HG02588 (cell line): ENCODE measurements around the gene BOLL.
"Not testable (repeated sequence)": the region's sequence is repeated elsewhere in the genome, so short reads cannot be mapped to it uniquely, and the experiment has no call there.

ENCODE experiments used
- ATAC-seq: cut with Tn5 transposase; IDR thresholded peaks from one replicate; pipeline ENCODE4 v1.9.1; 2021; ENCODE audit warnings: mild to moderate bottlenecking, moderate library complexity; ENCODE audit not compliant: unreplicated experiment

Gene BOLL

DNA sequence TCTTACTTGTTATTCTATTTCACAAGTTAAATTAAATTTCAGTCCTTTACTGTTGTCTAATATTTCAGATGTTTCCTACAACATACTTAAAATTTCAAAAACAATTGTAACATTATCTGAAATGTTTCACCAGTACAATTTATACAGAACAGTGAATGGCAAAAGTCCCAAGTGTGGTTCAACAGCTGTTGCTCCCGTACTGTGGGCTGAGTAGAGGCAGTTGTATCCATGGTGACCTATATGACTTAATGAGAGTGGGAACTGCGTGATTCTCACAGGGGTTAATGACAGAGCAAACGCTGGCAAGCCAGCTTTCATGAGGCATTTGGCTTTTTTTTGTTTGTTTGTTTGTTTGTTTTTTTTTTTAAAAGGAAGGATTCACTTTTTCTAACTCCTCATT, 13.9 kb upstream of the BOLL start:
- no peak for ATAC-seq

DNA sequence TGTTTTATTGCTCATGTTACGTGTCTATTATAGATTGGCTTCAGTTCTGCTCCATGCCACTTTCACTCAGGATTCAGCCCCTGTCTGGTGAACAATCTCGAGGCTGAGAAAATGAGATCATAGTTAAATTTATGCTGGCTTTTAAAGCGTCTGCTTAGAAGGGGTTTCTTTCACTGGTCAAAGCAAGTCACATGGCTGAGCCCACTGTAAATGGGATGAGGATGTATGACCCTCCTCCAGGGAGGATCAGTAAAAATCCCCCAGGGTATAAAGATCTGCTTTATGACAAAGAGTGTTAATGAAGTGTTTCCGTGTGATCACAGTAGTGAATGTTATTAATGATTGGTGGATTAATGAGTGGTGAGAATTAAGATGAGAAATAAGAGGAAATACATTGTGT, 13.1 kb upstream of the BOLL start:
- no peak for ATAC-seq

DNA sequence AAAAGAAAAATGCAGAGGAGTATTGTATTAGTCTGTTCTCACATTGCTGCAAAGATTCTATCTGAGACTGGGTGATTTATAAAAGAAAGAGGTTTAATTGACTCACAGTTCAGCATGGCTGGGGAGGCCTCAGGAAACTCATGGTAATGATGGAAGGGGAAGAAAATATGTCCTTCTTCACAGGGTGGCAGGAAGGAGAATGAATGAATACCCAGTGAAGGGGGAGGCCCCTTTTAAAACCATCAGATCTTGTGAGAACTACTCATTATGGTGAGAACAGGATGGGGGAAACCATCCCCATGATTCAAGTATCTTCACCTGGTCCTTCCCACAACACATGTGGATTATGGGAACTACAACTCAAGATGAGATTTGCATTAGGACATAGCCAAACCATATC, 10.2 kb upstream of the BOLL start:
- no peak for ATAC-seq

DNA sequence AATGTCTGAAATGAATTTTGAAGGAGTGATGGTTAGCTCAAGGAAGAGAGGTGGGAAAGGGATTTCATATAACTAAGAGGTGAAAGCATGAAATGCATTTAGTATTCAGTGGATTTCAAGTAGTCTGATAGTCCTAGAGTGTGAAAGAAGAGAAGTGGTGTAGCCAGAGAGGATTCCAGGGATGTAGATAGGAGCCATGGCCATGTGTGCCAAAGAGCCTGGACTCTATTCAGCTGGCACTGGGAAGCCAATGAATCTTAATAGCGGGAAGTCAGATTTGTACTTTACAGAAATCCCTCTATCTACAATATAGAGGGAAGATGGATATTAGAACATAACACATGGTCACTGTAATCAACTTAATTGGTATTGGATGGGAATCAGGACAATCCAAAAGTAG, 8.3 kb upstream of the BOLL start:
- no peak for ATAC-seq

DNA sequence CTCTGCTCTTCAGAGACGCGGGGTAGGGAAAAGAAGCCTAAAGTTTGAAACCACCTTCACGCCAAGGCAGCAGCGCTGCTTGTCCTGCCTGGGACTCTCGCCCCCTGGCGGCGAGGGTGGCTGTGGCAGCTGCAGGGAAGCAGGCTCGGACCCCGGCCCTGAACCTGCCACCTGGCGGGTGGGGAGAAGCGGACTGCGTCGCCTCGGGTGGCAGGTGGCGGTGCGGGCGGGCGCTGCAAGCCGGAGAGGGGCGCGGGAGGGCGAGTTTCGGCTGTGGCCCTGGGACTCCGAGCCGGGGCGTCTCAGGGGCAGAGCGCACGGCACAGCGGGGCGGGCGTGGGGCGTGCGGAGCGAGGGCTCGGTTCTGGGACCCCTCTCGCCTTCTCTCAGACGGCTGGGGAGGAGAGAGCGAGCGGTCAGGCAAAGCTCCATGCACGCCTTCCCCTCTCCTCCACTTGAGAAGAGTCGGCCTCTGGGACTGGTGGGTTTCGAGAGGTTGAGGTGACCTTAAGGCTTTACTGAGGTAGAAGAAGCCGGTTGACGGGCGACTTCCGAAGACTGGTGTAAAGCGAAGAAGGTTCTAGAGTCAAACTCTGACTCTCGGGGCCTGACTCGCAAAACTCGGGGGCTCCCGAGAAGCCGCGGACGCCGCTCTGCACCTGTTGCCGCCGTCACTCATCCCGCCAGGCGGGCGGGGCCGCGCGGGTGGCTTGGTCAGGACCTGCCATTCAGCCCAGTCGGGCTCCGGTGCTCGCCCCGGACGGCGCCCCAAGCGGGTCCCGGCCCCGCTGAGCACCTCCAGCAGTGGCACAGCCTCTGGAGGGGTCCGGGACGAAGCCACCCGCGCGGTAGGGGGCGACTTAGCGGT, 1.1 kb upstream of the BOLL start:
- no peak for ATAC-seq

DNA sequence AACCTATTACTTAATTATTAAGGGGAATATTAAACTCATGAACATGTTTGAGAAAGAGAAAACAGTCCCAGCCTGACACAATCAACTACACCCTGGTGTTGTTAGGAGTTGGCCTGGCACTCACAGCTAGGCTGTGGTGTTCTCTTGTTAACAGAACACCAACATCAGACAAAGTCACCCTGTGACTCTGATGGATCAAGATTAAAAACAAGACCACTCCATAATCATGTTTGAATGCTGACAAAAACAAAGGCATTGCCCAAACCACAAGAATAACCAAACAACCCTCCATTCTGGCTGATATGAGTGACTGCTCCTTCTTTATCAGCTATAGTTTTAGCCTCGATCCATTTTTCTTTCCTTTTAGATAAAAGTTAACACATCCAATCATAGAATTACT, 3.0 kb downstream of the BOLL start:
- no peak for ATAC-seq

DNA sequence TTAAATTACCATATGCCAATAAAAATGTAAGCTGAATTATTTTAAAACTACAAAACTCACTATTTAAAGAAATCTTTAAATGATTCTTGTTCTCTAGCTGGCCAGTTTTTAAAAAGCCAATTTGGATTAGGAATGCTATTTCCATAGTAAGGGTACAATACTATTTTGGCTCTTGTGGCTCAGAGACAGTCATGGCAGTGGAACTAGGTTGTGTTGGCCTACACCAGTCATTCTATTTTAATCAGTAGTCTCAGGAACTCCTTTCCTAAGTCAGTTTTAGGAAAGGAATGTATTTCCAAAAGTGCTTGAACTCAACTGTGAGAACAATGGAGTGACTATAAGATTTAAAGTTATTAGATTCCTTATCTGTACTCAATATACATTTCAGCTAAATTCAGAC, 5.9 kb downstream of the BOLL start:
- no peak for ATAC-seq

DNA sequence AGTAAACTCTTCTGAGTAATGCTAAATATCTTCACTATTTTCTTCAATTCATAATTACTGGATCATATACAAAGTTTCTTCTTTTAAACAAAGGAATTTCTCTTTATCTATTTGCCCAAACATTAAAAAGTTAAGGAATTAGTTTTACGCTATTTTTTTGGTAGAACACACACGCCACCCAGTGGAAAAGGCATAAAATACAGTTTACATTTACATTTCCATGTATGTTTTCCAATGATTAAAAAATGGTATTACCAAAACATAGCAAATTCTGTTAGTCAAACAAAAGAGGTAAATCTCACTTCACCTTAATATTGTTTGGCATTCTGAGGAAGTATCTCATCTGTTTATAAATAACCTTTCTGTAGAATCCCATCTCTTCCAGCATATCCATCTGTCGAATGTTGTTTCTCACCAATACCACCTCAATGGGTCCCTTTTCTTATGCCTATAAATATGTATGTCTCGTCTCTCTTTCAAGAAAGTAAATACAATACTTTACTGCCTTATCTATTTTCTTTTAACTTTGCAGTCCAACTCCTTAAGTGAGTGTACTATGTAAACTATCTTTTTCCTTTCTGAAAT, 7.2 kb downstream of the BOLL start:
- no peak for ATAC-seq

DNA sequence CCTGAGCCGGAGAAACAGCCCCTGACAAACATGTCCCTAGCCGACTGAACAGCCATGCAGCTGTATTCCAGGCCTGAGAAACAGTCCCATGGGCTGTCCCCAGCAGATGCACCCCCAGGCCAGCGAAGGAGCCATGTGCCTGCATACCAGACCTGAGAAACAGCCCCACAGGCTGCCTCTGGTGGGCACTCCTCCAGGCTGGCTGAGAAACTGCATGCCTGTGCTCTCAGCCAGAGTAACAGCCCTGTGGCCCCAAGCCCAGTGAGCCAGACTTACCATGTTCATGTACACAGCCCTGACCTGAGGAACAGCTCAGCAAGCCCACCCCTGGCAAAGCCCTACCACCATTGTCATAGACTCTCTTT, 24.8 kb downstream of the BOLL start:
- ATAC-seq, result no peak

DNA sequence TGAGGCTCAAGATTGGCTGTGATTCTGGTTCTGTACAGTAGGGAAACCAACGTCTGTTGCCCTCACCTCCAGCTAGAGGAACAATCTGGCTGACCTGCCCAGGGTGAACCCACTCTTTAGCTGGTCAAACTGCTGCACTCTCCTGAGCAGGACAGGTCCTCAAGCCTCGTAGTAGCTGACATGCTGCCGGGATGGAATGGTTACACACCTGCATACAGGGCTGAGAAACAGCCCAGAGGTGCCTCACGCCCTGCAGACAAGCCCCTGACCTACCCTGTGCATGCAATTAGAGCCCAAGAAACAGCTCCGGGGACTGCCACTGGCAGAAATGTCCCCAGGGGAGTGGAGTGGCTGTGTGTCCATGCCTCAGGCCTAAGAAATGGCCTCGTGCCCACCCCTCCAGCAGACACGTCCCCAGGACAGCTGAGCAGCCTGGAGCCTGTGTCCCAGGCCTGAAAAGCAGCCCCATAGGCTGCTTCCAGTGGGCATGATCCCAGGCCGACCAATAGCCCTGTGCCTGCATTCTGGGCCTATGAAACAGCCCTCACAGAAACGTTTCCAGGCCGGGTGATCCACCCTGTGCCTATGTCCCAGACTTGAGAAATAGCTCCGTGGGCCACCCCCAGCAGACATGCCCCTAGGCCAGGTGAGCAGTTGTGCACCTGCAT, 25.4 kb downstream of the BOLL start:
- ATAC-seq, result no peak

DNA sequence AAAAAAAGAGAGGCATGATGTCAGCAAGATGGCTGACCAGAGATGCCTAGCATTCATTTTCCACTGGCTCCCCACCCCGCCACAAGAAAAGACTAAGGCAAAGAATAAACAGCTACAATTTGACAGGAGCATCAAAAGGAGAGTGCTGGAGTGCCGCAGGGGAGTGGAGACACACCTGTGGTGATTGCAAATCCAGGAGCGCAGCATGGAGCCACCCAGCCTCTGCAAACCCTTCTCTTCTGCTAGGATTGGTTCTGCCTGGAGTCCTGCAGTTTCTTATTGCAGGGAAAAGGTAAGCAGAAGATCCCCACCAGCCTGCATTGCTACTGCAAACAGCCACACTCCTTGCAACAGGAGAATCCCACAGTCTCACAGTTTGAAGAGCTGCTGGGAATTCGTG, 26.1 kb downstream of the BOLL start:
- ATAC-seq, result no peak

DNA sequence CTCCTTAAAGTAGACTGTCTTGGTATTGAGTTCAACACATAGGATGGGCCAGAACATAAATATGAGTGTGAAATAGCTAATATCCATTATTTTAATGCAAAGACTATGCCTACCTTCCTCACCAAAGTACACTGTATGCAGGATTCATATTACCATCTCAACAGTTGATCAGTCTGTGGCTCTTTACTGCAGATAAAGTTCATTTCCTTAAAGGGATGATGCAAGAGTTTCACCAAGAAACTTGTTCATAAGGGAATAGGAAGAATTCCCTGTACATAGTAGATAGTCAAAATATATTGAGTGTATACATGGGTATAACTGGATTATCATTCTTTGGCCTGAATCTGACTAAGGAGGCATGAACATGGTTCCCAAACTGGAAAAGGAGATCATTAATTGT, 44.9 kb downstream of the BOLL start:
- no peak for ATAC-seq

DNA sequence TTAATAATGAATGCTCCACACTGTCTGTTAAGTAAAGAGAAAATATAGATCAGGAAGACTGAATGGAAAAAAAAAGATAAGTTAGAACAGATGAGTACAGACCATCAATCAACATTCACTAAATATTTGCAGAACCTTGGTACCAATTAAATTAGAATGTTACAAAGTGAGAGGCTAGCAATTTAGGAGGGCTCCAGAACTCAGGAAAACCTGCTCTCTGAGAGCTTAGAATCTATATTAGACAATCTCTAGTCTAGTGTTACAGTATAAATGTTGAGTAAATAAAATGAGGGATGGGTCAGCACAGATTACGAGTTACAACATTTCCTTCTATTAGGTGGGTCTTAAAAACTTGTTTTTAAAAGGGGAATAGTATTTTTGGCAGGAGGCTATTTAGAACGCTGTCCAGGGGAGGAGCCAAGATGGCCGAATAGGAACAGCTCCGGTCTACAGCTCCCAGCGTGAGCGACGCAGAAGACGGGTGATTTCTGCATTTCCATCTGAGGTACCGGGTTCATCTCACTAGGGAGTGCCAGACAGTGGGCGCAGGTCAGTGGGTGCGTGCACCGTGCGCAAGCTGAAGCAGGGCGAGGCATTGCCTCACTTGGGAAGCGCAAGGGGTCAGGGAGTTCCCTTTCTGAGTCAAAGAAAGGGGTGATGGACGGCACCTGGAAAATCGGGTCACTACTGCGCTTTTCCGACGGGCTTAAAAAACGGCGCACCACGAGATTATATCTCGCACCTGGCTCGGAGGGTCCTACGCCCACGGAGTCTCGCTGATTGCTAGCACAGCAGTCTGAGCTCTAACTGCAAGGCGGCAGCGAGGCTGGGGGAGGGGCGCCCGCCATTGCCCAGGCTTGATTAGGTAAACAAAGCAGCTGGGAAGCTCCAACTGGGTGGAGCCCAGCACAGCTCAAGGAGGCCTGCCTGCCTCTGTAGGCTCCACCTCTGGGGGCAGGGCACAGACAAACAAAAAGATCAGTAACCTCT, 56.3 kb downstream of the BOLL start:
- ATAC-seq, result not testable (repeated sequence)

DNA sequence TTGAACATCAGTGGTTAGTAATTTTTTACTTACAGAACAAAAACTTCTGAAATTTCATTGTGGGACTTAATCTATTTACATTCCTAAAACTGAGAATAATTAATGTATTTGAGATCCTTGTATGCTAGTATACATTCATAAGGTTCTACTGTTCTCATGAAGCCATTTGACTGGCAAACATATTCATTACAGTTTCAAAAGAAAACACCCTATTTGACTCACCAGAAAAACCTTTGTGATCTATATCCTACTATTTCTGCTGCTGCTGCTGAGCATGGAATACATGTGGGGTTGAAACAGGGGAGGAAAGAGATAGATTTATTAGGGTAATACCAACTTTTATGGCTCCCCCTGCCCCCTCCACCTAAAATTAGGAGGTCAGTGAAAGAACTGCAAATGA, 58.1 kb downstream of the BOLL start:
- no peak for ATAC-seq

DNA sequence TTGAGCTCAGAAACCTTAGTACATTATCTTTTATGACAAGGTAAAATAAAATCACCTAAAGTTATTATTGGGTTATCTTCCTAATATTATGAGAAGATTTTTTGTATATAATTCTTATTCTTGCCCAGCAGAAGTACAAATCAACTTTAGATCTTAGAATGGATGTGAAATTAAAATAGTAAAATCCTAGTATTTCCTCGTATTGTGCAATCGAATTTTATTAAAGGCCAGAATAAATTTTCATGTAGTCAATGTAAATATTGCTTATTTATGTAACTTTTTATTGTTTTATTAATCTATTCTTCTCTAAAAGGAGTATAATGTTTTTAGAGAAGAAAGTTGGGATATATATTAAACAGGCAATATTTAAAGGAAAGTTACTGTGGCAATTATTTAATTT, 67.3 kb downstream of the BOLL start:
- ATAC-seq, result no peak

DNA sequence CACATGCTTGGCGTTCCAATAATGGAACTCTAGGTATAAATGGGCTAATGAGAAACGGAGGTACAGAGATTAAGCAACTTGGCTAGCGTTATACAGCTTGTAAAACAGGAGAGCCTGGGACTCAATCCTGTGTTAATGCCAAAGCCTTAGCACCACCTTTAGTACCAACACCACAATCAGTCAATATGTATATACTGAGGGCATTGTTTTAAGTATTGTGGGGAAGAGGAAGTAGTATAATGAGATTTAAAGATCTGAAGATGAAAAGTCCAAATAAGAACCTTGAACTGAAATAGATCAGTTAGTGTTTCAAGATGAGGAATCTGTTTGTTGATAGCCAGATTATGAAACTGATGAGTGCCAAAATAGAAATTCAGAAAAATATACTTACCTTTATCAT, 71.8 kb downstream of the BOLL start:
- no peak for ATAC-seq

DNA sequence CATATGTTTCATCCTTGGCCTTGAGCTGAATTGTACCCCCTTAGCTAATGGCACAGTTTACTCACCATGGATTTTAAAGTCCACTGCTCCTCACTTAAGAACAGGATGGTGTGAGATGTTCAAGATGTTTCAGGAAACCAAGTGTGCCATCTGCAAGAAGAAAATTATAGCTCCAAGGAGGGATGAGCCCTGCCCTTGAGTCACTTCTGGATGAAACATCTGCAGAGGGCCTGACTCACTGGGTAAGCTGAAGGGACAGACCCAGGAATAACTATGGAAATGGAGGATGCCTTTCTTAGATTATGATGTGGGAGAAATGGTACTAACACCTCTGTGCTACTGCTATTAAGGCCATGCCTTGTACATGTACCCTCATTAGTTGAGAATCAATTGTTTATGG, 73.5 kb downstream of the BOLL start:
- no peak for ATAC-seq

DNA sequence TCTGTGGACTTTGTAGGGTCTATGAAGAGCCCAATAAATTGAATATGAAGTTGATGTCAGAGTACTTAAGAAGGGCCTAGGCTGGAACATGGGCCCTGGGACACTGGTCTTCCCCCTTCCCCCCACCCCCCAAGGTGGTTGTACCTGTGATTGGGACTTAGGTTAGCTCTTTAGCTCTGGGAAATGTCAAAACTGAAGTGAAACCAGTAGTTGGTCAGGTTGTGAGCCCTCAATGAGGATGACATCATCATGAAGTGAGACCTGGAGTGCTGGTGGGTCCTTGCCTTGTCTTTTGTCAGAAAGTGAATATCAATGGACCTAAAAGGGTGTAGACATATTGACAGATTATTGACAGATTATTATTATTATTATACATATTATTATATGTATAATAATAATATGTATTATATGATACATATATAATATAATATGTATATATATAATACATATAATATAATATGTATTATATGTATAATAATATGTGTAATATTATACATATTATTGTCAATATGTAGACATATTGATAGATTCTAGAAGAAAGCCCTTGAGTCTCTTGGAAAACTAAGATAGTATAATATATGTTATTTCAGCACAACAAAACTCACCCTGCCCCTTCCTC, 74.6 kb downstream of the BOLL start:
- ATAC-seq, result peak; percentile 89

DNA sequence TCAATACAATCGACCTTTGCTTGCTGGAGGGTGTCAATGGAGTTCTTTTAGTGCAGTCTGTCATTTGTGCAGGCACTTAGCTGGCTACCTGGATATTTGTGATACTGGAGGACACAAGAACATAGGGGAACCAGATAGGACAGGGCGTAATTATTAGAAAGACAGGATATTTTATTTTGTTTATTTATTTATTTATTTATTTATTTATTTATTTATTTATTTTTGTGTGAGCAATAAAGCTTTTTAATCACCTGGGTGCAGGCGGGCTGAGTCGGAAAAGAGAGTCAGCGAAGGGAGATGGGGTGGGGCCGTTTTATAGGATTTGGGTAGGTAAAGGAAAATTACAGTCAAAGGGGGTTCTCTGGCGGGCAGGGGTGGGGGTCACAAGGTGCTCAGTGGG, 76.0 kb downstream of the BOLL start:
- ATAC-seq, result not testable (repeated sequence)

DNA sequence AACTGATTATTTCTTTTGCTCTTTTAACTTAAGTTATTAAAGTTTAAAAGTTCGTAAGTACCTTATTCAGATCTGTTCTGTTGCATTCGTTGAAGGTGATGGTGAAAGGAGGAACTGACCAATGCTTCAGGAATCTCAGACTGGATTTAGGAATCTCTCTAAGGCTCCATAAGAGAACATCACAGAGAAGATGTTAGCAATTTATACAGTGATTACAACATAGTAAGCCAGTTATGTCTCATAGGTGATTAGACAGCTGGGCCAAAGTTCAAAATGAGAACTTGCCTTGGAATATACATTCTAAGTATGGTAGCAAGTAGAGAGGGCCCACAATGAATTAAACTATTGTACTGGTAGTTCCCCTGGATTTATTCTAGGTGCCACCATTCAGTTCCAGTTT, 76.8 kb downstream of the BOLL start:
- ATAC-seq, result no peak
